ENCODE measurements around the gene CMC1.

DNA sequence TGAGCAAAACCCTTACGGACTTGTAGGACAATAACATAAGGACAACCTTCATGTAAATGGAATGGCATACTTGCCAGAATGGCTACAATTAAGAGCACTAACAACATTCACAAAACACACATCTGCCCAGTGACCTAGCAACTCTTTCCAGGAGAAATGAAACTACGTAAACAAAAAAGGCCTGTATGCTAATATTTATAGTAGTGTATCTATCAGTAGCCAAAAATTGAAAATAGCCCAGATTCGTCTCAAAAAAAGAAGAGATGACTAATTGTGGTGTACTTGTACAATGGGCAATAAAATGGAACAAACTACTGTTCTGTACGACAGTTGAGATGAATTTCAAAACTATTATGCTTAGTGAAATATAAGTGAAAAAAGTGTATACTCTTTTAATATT, 38.4 kb downstream of the CMC1 start:
- no peak for TF ChIP-seq POLR2AphosphoS5 (IDR thresholded peaks at IDR 0.05)
- TF ChIP-seq, protein P1, sequence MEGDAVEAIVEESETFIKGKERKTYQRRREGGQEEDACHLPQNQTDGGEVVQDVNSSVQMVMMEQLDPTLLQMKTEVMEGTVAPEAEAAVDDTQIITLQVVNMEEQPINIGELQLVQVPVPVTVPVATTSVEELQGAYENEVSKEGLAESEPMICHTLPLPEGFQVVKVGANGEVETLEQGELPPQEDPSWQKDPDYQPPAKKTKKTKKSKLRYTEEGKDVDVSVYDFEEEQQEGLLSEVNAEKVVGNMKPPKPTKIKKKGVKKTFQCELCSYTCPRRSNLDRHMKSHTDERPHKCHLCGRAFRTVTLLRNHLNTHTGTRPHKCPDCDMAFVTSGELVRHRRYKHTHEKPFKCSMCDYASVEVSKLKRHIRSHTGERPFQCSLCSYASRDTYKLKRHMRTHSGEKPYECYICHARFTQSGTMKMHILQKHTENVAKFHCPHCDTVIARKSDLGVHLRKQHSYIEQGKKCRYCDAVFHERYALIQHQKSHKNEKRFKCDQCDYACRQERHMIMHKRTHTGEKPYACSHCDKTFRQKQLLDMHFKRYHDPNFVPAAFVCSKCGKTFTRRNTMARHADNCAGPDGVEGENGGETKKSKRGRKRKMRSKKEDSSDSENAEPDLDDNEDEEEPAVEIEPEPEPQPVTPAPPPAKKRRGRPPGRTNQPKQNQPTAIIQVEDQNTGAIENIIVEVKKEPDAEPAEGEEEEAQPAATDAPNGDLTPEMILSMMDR (IDR thresholded peaks at IDR 0.05), result no peak
